Neuronal stem cell (in vitro differentiated cells): ENCODE results near the gene AFF3.

Experiments used
- DNase-seq: peaks from one replicate; pipeline ENCODE4 v3.0.0-alpha.2; 2013; ENCODE audit warnings: low spot score
- H2AFZ ChIP-seq: one replicate; pipeline ENCODE4 v1.6.1; 2013; ENCODE audit warnings: mild to moderate bottlenecking, low read length, inconsistent platforms
- H2AK5ac ChIP-seq: 2 replicates; pipeline ENCODE4 v1.6.1; 2013; ENCODE audit warnings: low read depth, mild to moderate bottlenecking, inconsistent platforms, low read length, moderate library complexity, mixed read lengths
- H2BK120ac ChIP-seq: 2 replicates; pipeline ENCODE4 v1.6.1; 2013; ENCODE audit warnings: low read depth, mild to moderate bottlenecking, inconsistent platforms, low read length, moderate library complexity, mixed read lengths
- H2BK12ac ChIP-seq: one replicate; pipeline ENCODE4 v1.6.1; 2013; ENCODE audit warnings: low read length, inconsistent platforms
- H2BK15ac ChIP-seq: 2 replicates; pipeline ENCODE4 v1.6.1; 2013; ENCODE audit warnings: mild to moderate bottlenecking, low read length, inconsistent platforms, mixed read lengths
- H2BK5ac ChIP-seq: one replicate; pipeline ENCODE4 v1.6.1; 2013; ENCODE audit warnings: inconsistent platforms, mild to moderate bottlenecking, low read length, moderate library complexity
- H3K14ac ChIP-seq: one replicate; pipeline ENCODE4 v1.6.1; 2013; ENCODE audit warnings: low read length, inconsistent platforms
- H3K18ac ChIP-seq: 2 replicates; pipeline ENCODE4 v1.6.1; 2013; ENCODE audit warnings: low read length, inconsistent platforms
- H3K23ac ChIP-seq: 2 replicates; pipeline ENCODE4 v1.6.1; 2013; ENCODE audit warnings: low read depth, mild to moderate bottlenecking, mixed read lengths, low read length, inconsistent platforms; ENCODE audit not compliant: poor library complexity
- H3K27ac ChIP-seq: replicated peaks from 3 replicates; pipeline ENCODE4 v1.5.1; 2013; ENCODE audit warnings: low read length, inconsistent platforms
- H3K27me3 ChIP-seq, 3 experiments: 2 replicates each; pipeline ENCODE4 v1.6.1; 2013; ENCODE audit warnings: low read length in 3 of 3, mild to moderate bottlenecking in 2 of 3, inconsistent platforms in 1 of 3, low read depth in 1 of 3, mixed read lengths in 1 of 3, moderate library complexity in 1 of 3; ENCODE audit not compliant: control insufficient read depth in 3 of 3, insufficient read depth in 3 of 3
- H3K36me3 ChIP-seq, 2 donors: replicated peaks in 1 of 2; 2 replicates each; pipeline ENCODE4 v1.6.1; 2013; ENCODE audit warnings: low read length in 2 of 2; ENCODE audit not compliant: control insufficient read depth in 2 of 2, insufficient read depth in 2 of 2
- H3K4ac ChIP-seq: 2 replicates; pipeline ENCODE4 v1.6.1; 2013; ENCODE audit warnings: inconsistent platforms, mild to moderate bottlenecking, low read length, moderate library complexity
- H3K4me1 ChIP-seq, 2 donors: 1 replicate in 1 of 2; 2 replicates in 1 of 2; pipeline ENCODE4 v1.6.1; 2013; ENCODE audit warnings: low read length in 2 of 2, low read depth in 1 of 2; ENCODE audit not compliant: control insufficient read depth in 2 of 2, insufficient read depth in 1 of 2
- H3K4me2 ChIP-seq: one replicate; pipeline ENCODE4 v1.6.1; 2013; ENCODE audit warnings: mild to moderate bottlenecking, low read length, inconsistent platforms; ENCODE audit not compliant: insufficient read depth, poor library complexity, severe bottlenecking
- H3K4me3 ChIP-seq, 2 donors: 2 replicates each; pipeline ENCODE4 v1.5.1; 2013; ENCODE audit warnings: low read length in 2 of 2, mild to moderate bottlenecking in 2 of 2, inconsistent platforms in 1 of 2, moderate library complexity in 1 of 2
- H3K79me1 ChIP-seq: one replicate; pipeline ENCODE4 v1.6.1; 2013; ENCODE audit warnings: low read depth, mild to moderate bottlenecking, inconsistent platforms, low read length, moderate library complexity
- H3K9ac ChIP-seq: one replicate; pipeline ENCODE4 v1.6.1; 2013; ENCODE audit warnings: mild to moderate bottlenecking, low read depth, low read length, inconsistent platforms; ENCODE audit not compliant: poor library complexity
- H3K9me3 ChIP-seq, 2 donors: replicated peaks in 1 of 2; 2 replicates each; pipeline versions ENCODE3 to v1.6.1; 2013; ENCODE audit warnings: low read length in 2 of 2, mild to moderate bottlenecking in 2 of 2, inconsistent platforms in 1 of 2, low read depth in 1 of 2, mixed read lengths in 1 of 2, moderate library complexity in 1 of 2; ENCODE audit not compliant: control insufficient read depth in 2 of 2, insufficient read depth in 1 of 2
- H4K8ac ChIP-seq: one replicate; pipeline ENCODE4 v1.6.1; 2013; ENCODE audit warnings: low read depth, mild to moderate bottlenecking, inconsistent platforms, low read length, moderate library complexity
- H4K91ac ChIP-seq: one replicate; pipeline ENCODE4 v1.6.1; 2013; ENCODE audit warnings: low read length, low read depth, mild to moderate bottlenecking, inconsistent platforms; ENCODE audit not compliant: poor library complexity
- WGBS, 2 donors: extraction: QIAGEN DNeasy Blood & Tissue Kit; methylation state at CpG; one replicate each; pipeline ENCODE4 v1.1.7; 2013; ENCODE audit warnings: missing lambda C conversion rate in 2 of 2, mixed read lengths in 1 of 2; ENCODE audit not compliant: insufficient read length in 2 of 2, insufficient replicate concordance in 1 of 2; ENCODE audit errors: extremely low coverage in 2 of 2; 5-methylcytosine and 5-hydroxymethylcytosine counted together

AFF3 gene

DNA sequence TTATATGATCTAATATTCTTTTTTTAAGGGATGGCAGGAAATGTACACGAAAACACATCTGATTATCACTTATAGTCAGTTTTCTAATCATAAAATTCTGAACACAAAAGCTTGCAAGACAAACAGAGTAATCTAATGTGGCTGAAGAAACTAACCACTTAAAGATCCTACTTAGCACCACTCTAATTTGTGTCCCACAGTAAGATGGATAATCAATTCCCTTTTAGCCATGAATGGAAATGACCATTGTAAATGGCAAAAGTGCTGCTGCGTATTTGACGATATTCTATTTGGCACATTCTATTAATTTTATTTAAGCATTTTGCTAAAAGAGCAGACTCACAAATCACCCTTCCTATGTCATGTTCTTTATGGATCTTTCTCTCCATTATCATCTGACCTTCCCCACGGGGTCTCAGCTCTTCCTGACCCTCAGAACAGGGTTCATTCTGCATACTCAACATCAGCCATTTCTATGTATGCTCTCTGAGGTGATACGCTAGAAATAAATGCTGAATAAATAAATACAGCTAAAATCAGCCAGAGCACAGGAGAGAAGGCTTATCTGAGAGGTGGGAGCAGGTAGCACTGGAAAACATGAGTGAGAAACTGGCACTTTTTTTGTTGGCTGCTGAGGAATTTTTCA, 295.8 kb downstream of the AFF3 start:
- Histone ChIP-seq H3K27ac (no peak overlapping the region), H3K4ac (no peak overlapping the region), H3K18ac (no peak overlapping the region), H3K4me1 (no peaks in the 10 kb centered on the region), H2BK5ac (no peak overlapping the region), H2BK15ac (no peak overlapping the region), H3K4me3 (no peak overlapping the region), H2AFZ (no peak overlapping the region), H2BK12ac (no peak overlapping the region), H2AK5ac (no peak overlapping the region), H3K79me1 (no peaks in the 10 kb centered on the region), H4K91ac (no peak overlapping the region), H2BK120ac (no peak overlapping the region), H3K23ac (no peak overlapping the region), H3K4me2 (no peak overlapping the region), H4K8ac (no peak overlapping the region), H3K14ac (no peak overlapping the region), H3K36me3 (no peaks in the 10 kb centered on the region), H3K9me3 (peaks cover 0 to 1% of the 10 kb centered on the region in 2 donors), H3K9ac (no peak overlapping the region), H3K27me3 (no peaks in the 10 kb centered on the region)
- no peak for DNase-seq
- no CpG with 5 or more reads among the region's 5 CpGs for WGBS, 2 donors

DNA sequence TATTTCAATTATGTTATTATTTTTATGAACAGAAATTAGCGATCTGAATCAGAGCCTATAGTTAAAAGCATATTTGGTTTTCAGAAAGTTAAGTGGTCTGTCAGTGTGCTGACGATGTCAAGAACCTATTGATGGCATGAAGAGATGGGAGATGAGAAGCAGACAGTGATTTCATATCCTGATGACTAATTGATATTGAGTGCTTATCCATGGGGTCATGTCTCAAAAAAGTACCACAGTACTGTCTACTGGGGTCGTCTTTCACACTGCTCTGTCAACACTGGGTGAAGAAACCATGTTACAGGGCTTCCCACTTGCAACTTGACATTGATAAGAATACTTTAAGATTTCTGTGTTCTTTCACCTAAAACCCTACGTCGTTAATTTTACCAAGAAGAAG, 297.1 kb downstream of the AFF3 start:
- Histone ChIP-seq H4K91ac (no peak overlapping the region), H3K4me1 (no peaks in the 10 kb centered on the region), H2BK5ac (no peak overlapping the region), H3K23ac (no peak overlapping the region), H3K9me3 (peaks cover 0 to 2% of the 10 kb centered on the region in 2 donors), H2BK120ac (no peak overlapping the region), H3K4ac (no peak overlapping the region), H3K36me3 (no peaks in the 10 kb centered on the region), H3K18ac (no peak overlapping the region), H3K27me3 (no peaks in the 10 kb centered on the region), H3K4me3 (no peak overlapping the region), H2BK15ac (no peak overlapping the region), H3K14ac (no peak overlapping the region), H2AFZ (no peak overlapping the region), H3K4me2 (no peak overlapping the region), H3K27ac (no peak overlapping the region), H4K8ac (no peak overlapping the region), H2BK12ac (no peak overlapping the region), H2AK5ac (no peak overlapping the region), H3K9ac (no peak overlapping the region), H3K79me1 (no peaks in the 10 kb centered on the region)
- WGBS, 2 donors = no CpG with 5 or more reads among the region's 5 CpGs
- DNase-seq = no peak

DNA sequence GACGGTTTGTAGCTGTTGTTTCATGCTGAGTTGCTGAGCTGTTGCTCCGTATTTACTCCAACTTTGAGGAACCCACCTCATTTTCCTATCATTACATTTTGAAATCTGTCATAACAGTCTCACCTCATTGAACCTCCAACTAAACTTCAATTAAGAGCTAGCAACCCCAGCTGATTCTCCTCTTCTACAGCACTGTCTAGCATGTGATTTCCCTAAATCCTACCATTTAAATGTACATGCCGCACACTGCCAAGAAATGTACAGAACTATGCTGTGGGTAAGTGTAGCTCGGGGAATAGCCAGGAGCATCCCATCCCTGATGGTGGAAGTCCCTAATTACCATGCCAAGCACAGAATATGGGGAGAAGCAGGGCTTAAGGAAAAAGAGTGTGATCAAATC, 299.9 kb downstream of the AFF3 start:
- Histone ChIP-seq H2BK15ac (no peak overlapping the region), H3K4me1 (no peaks in the 10 kb centered on the region), H2BK5ac (no peak overlapping the region), H2AK5ac (no peak overlapping the region), H2BK120ac (no peak overlapping the region), H3K79me1 (no peaks in the 10 kb centered on the region), H3K27me3 (no peaks in the 10 kb centered on the region), H2AFZ (no peak overlapping the region), H3K9me3 (peaks cover 0 to 2% of the 10 kb centered on the region in 2 donors), H3K23ac (no peak overlapping the region), H3K18ac (no peak overlapping the region), H3K14ac (no peak overlapping the region), H3K4ac (no peak overlapping the region), H3K4me3 (no peak overlapping the region), H2BK12ac (no peak overlapping the region), H3K4me2 (no peak overlapping the region), H4K91ac (no peak overlapping the region), H3K36me3 (no peaks in the 10 kb centered on the region), H3K9ac (no peak overlapping the region), H3K27ac (no peak overlapping the region), H4K8ac (no peak overlapping the region)
- DNase-seq = no peak
- WGBS, 2 donors = no CpG with 5 or more reads among the region's 4 CpGs

DNA sequence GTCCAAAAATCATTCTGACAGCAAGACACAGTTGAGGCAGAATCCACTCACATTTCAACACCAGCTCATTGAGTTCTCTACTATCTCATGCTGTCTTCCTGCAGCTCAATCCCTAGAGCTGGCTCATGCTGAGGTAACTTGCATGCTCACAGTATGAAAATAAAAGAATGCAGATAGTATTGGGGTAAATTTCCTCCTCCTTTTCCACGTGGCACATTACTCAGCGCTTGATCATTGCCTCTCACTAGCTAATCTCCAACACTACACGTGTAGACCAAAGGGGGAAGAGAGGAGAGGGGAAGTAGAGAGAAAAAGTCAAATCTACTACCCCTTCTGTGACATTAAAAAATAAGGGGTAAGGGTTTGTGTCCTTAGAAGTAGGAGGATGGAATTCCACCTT, 300.6 kb downstream of the AFF3 start:
- Histone ChIP-seq H2BK12ac (no peak overlapping the region), H3K18ac (no peak overlapping the region), H3K4me1 (no peaks in the 10 kb centered on the region), H3K79me1 (no peaks in the 10 kb centered on the region), H4K8ac (no peak overlapping the region), H3K36me3 (no peaks in the 10 kb centered on the region), H3K23ac (no peak overlapping the region), H3K4ac (no peak overlapping the region), H3K4me2 (no peak overlapping the region), H3K9ac (no peak overlapping the region), H2AK5ac (no peak overlapping the region), H3K27ac (no peak overlapping the region), H2AFZ (no peak overlapping the region), H3K9me3 (peaks cover 0 to 2% of the 10 kb centered on the region in 2 donors), H2BK120ac (no peak overlapping the region), H2BK15ac (no peak overlapping the region), H3K4me3 (no peak overlapping the region), H3K14ac (no peak overlapping the region), H3K27me3 (no peaks in the 10 kb centered on the region), H4K91ac (no peak overlapping the region), H2BK5ac (no peak overlapping the region)
- WGBS, 2 donors = no CpG with 5 or more reads among the region's 3 CpGs
- DNase-seq = no peak
